CD4-positive, CD25-positive, alpha-beta regulatory T cell (primary cell): ENCODE data around the gene PEDS1. TPM values are rescaled to one million over a fixed set of nuclear protein-coding genes. Genes with fewer than 3 reads are reported as not detected.

ENCODE experiments used
- ATAC-seq, 2 donors: fragments of 150-1000 bp; cut with Tn5 transposase; one replicate each; pipeline ENCODE4 v1.10.0; 2021; ENCODE audit warnings: low read depth in 2 of 2, moderate number of reproducible peaks in 2 of 2, moderate library complexity in 1 of 2
- DNase-seq, 3 donors: peaks; one replicate each; pipeline versions ENCODE4 v3.0.0 to v3.0.0-alpha.2; 2012 to 2022; ENCODE audit warnings: mixed read lengths in 1 of 3
- H3K27ac ChIP-seq: one replicate; pipeline ENCODE4 v1.7.0; 2013; ENCODE audit warnings: mild to moderate bottlenecking, low read length; ENCODE audit not compliant: insufficient read depth, poor library complexity, severe bottlenecking
- H3K27me3 ChIP-seq: one replicate; pipeline ENCODE4 v1.7.0; 2013; ENCODE audit warnings: low read length; ENCODE audit not compliant: control insufficient read depth, insufficient read depth
- H3K36me3 ChIP-seq: one replicate; pipeline ENCODE4 v1.7.0; 2013; ENCODE audit warnings: mild to moderate bottlenecking, low read length, moderate library complexity; ENCODE audit not compliant: control insufficient read depth, insufficient read depth
- H3K4me1 ChIP-seq: 2 replicates; pipeline ENCODE4 v1.7.0; 2013; ENCODE audit warnings: mild to moderate bottlenecking, low read length; ENCODE audit not compliant: insufficient read depth, control insufficient read depth, poor library complexity, severe bottlenecking
- H3K4me3 ChIP-seq: one replicate; pipeline ENCODE4 v1.7.0; 2013; ENCODE audit warnings: low read depth, mild to moderate bottlenecking, low read length, moderate library complexity
- H3K9me3 ChIP-seq, 2 experiments: 1 replicate in 1 of 2; 2 replicates in 1 of 2; pipeline ENCODE4 v1.7.0; 2013; ENCODE audit warnings: low read length in 2 of 2, mild to moderate bottlenecking in 1 of 2, moderate library complexity in 1 of 2; ENCODE audit not compliant: control insufficient read depth in 2 of 2
- H3K27ac Mint-ChIP-seq, 3 donors: one replicate each; pipeline ENCODE4 v1.8.0; 2020 to 2022; ENCODE audit warnings: mild to moderate bottlenecking in 3 of 3, mixed read lengths in 3 of 3, moderate library complexity in 2 of 3
- H3K27me3 Mint-ChIP-seq: one replicate; pipeline ENCODE4 v1.8.0; 2022; ENCODE audit warnings: mild to moderate bottlenecking, mixed read lengths
- H3K36me3 Mint-ChIP-seq: one replicate; pipeline ENCODE4 v1.8.0; 2020; ENCODE audit warnings: mixed read lengths
- H3K4me1 Mint-ChIP-seq, 4 donors: one replicate each; pipeline ENCODE4 v1.8.0; 2020 to 2022; ENCODE audit warnings: mixed read lengths in 4 of 4, mild to moderate bottlenecking in 1 of 4
- H3K4me3 Mint-ChIP-seq, 4 donors: one replicate each; pipeline ENCODE4 v1.8.0; 2020 to 2022; ENCODE audit warnings: mild to moderate bottlenecking in 4 of 4, mixed read lengths in 4 of 4, moderate library complexity in 3 of 4
- H3K9me3 Mint-ChIP-seq, 7 donors: one replicate each; pipeline ENCODE4 v1.8.0; 2020 to 2022; ENCODE audit warnings: mixed read lengths in 7 of 7, mild to moderate bottlenecking in 3 of 7, moderate library complexity in 2 of 7
- polyA plus RNA-seq, 4 donors: library from polyadenylated mRNA; unstranded; fragments of 300-500 nt; fragmentation: Illumina TruSeq; gene quantifications; one replicate each; pipeline ENCODE4 v1.2.3, GENCODE V29; 2021
- total RNA-seq: library from RNA; stranded (reverse); gene quantifications from one replicate; pipeline ENCODE4 v1.2.3, GENCODE V29; 2022

Gene PEDS1
- total and polyA plus RNA-seq, 5 donors from 2014 or later: 16.8 to 26.4 (median 18.2) TPM

DNA sequence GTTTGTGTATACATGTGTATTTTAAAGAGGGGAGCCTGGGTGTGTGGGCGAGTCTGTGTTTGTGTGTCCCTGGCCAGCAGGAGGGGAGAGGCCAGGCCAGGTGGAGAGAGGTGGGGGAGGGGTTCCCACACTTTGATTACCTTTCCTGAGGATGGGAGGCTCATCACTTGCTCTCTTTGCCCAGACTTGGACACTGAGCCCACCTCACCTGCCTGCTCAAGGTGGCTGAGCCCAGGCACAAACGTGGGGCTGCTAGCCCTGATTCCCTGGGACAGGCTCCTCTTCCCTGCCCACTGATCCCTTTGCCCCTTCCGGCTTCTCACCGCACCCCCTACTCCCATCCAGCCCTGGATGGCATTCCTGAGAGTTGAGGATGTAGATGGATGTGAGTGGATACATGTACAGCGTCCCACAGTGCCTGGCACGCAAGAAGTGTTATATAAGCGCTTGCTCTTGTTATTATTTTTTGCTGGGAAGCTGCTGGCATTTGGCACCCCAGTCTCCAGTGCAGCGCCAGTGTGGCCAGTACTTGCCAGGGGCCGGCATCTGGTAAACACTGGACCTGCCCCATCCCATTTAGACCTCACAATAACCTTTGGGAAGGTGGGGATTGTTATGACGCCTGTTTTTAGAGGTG lies 39.8 kb upstream of the PEDS1 start:
- Histone ChIP-seq H3K4me1 (peaks cover 25% of the 10 kb centered on the region), H3K36me3 (no peaks in the 10 kb centered on the region), H3K27me3 (no peaks in the 10 kb centered on the region), H3K9me3 (no peaks in the 10 kb centered on the region), H3K27ac (no peak overlapping the region), H3K4me3 (peak overlapping the region; percentile 74)
- peak overlapping the region; percentile 84 to 100 (median 96) for H3K4me3 Mint-ChIP-seq
- DNase-seq (no peak), ATAC-seq (no peak)
- H3K27ac Mint-ChIP-seq: peak overlapping the region in 2 of 3 donors; percentile 86 to 95
- peaks cover 3% of the 10 kb centered on the region for H3K36me3 Mint-ChIP-seq
- H3K27me3 Mint-ChIP-seq: peaks cover 4% of the 10 kb centered on the region
- H3K4me1 Mint-ChIP-seq: peaks cover 6 to 32% (median 23%) of the 10 kb centered on the region in 4 donors
- H3K9me3 Mint-ChIP-seq: peaks cover 0 to 2% (median 0%) of the 10 kb centered on the region in 7 donors

- Histone ChIP-seq H3K9me3 (no peaks in the 10 kb centered on the region), H3K27me3 (no peaks in the 10 kb centered on the region), H3K4me3 (peak overlapping the region; percentile 74), H3K4me1 (peaks cover 25% of the 10 kb centered on the region), H3K27ac (peak overlapping the region; percentile 78), H3K36me3 (no peaks in the 10 kb centered on the region)
- Mint-ChIP-seq H3K27ac (peak overlapping the region; percentile 87 to 95 (median 92)), H3K4me1 (peaks cover 6 to 32% (median 23%) of the 10 kb centered on the region in 4 donors), H3K9me3 (peaks cover 0 to 2% (median 0%) of the 10 kb centered on the region in 7 donors), H3K27me3 (peaks cover 4% of the 10 kb centered on the region), H3K4me3 (peak overlapping the region; percentile 96 to 100 (median 98)), H3K36me3 (peaks cover 3% of the 10 kb centered on the region)
- DNase-seq (peak; percentile 59 to 86 (median 64)), ATAC-seq (peak; percentile 60)
These were observed 39.1 kb upstream of the PEDS1 start for GRCh38 chr20:50192364-50193198.

- Histone ChIP-seq H3K4me1 (peaks cover 25% of the 10 kb centered on the region), H3K36me3 (no peaks in the 10 kb centered on the region), H3K4me3 (peak overlapping the region; percentile 74), H3K27me3 (no peaks in the 10 kb centered on the region), H3K9me3 (no peaks in the 10 kb centered on the region), H3K27ac (peak overlapping the region; percentile 78)
- DNase-seq (peak; percentile 42 to 77 (median 71)), ATAC-seq (peak; percentile 37 to 49)
- peaks cover 3% of the 10 kb centered on the region for H3K36me3 Mint-ChIP-seq
- H3K27me3 Mint-ChIP-seq: peaks cover 4% of the 10 kb centered on the region
- peaks cover 0 to 2% (median 0%) of the 10 kb centered on the region in 7 donors for H3K9me3 Mint-ChIP-seq
- peak overlapping the region; percentile 87 to 95 (median 92) for H3K27ac Mint-ChIP-seq
- peaks cover 6 to 32% (median 23%) of the 10 kb centered on the region in 4 donors for H3K4me1 Mint-ChIP-seq
- H3K4me3 Mint-ChIP-seq: peak overlapping the region; percentile 96 to 100 (median 98)
These were observed 38.2 kb upstream of the PEDS1 start for GRCh38 chr20:50191544-50192363.

GRCh38 chr20:50191065-50191543 lies 37.6 kb upstream of the PEDS1 start:
- DNase-seq (peak in 1 of 3 donors; percentile 40), ATAC-seq (peak; percentile 20 to 28)
- Mint-ChIP-seq H3K9me3 (peaks cover 0 to 2% (median 0%) of the 10 kb centered on the region in 7 donors), H3K27me3 (peaks cover 6% of the 10 kb centered on the region), H3K36me3 (peaks cover 2% of the 10 kb centered on the region), H3K27ac (no peak overlapping the region), H3K4me3 (peak overlapping the region in 2 of 4 donors; percentile 74 to 78), H3K4me1 (peaks cover 6 to 34% (median 26%) of the 10 kb centered on the region in 4 donors)
- Histone ChIP-seq H3K9me3 (no peaks in the 10 kb centered on the region), H3K4me1 (peaks cover 25% of the 10 kb centered on the region), H3K36me3 (no peaks in the 10 kb centered on the region), H3K27me3 (peaks cover under 1% of the 10 kb centered on the region), H3K4me3 (no peak overlapping the region), H3K27ac (peak overlapping the region; percentile 78)

- peak within 1 kb of the TSS; percentile 77 to 100 (median 84) for H3K4me3 Mint-ChIP-seq
- H3K36me3 Mint-ChIP-seq: no peaks in the 10 kb centered on the region
- peak; percentile 54 to 59 for ATAC-seq
- Histone ChIP-seq H3K27me3 (peaks cover 3% of the 10 kb centered on the region), H3K36me3 (no peaks in the 10 kb centered on the region), H3K4me3 (peak within 1 kb of the TSS; percentile 55), H3K4me1 (peaks cover 25% of the 10 kb centered on the region), H3K27ac (peak within 1 kb of the TSS; percentile 78), H3K9me3 (no peaks in the 10 kb centered on the region)
- peaks cover 11% of the 10 kb centered on the region for H3K27me3 Mint-ChIP-seq
- peaks cover 6 to 33% (median 22%) of the 10 kb centered on the region in 4 donors for H3K4me1 Mint-ChIP-seq
- peak within 1 kb of the TSS; percentile 17 to 76 (median 36) for H3K27ac Mint-ChIP-seq
- H3K9me3 Mint-ChIP-seq: peaks cover 0 to 2% (median 0%) of the 10 kb centered on the region in 7 donors
- DNase-seq: peak; percentile 75 to 77 (median 76)
These were observed 36.9 kb upstream of the PEDS1 start, which contains the start of gene CEBPB for GRCh38 chr20:50190251-50191064. Gene CEBPB, plus strand, starts transcription at chr20:50190830. Its CDS starts 204 bp downstream, at chr20:50191034.

- peaks cover 3% of the 10 kb centered on the region for H3K27me3 ChIP-seq
- H3K4me3 ChIP-seq: no peak overlapping the region
- H3K27me3 Mint-ChIP-seq: peaks cover 11% of the 10 kb centered on the region
- DNase-seq: peak in 1 of 3 donors; percentile 29
- H3K4me3 Mint-ChIP-seq: peak overlapping the region; percentile 75 to 88 (median 78)
- H3K4me1 Mint-ChIP-seq: peaks cover 6 to 27% (median 20%) of the 10 kb centered on the region in 4 donors
- ATAC-seq: no peak
- H3K27ac Mint-ChIP-seq: peak overlapping the region in 2 of 3 donors; percentile 17 to 66
- H3K4me1 ChIP-seq: peaks cover 25% of the 10 kb centered on the region
- no peaks in the 10 kb centered on the region for H3K36me3 Mint-ChIP-seq
- peak overlapping the region; percentile 33 for H3K27ac ChIP-seq
- no peaks in the 10 kb centered on the region for H3K36me3 ChIP-seq
- H3K9me3 Mint-ChIP-seq: peaks cover 0 to 2% (median 0%) of the 10 kb centered on the region in 7 donors
- H3K9me3 ChIP-seq: no peaks in the 10 kb centered on the region
These were observed 36.2 kb upstream of the PEDS1 start for GRCh38 chr20:50189681-50190250.
